ENCODE results near the gene PRR5. TPM values are rescaled to one million over a fixed set of nuclear protein-coding genes. Genes with fewer than 3 reads are reported as not detected.

The PRR5 gene
- total RNA-seq, 1 experiment from 2014 or later: 26.9 TPM

DNA sequence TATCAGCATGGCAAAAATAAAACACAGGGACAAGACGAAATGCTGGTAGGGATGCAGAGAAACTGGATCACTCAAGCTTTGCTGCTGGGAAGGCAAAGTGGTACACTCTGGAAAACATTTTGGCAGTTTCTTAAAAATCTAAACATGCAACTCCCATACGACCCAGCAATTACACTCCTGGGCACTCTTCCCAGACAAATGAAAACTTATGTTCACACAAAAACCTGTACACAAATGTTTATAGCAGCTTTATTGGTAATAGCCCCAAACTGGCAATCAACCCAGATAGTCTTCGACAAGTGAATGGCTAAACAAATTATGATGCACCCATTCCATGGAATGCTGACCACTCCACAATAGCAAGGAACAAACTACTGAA, 35.8 kb upstream of the PRR5 start:
- Histone ChIP-seq H3K9me2 (ENCODE audit: insufficient read depth) (no peaks in the 10 kb centered on the region), H3K27ac (ENCODE audit: low read depth, low read length) (no peak overlapping the region), H3K36me3 (ENCODE audit: control insufficient read depth in 1 of 2, insufficient read depth in 2 of 2, low read length in 2 of 2) (no peaks in the 10 kb centered on the region), H2AFZ (ENCODE audit: low read depth, low read length, poor library complexity, severe bottlenecking) (no peak overlapping the region), H3K27me3 (ENCODE audit: insufficient read depth, low read length) (peaks cover 2% of the 10 kb centered on the region; the same call in 1 of the 2 replicates), H3K9ac (ENCODE audit: low read length) (no peak overlapping the region), H3K4me3 (replicated peaks in 1 of 2; ENCODE audit: low read depth in 1 of 2, low read length in 2 of 2) (no peak overlapping the region), H3K4me2 (ENCODE audit: low read length) (no peak overlapping the region), H3K4me1 (ENCODE audit: control insufficient read depth in 1 of 2, insufficient read depth in 2 of 2, low read length in 2 of 2) (no peaks in the 10 kb centered on the region), H4K20me1 (ENCODE audit: insufficient read depth) (no peaks in the 10 kb centered on the region), H3K9me3 (ENCODE audit: control insufficient read depth in 1 of 2, insufficient read depth in 1 of 2, low read depth in 1 of 2, low read length in 2 of 2) (no peaks in the 10 kb centered on the region), H3K79me2 (ENCODE audit: insufficient read depth, low read length) (no peaks in the 10 kb centered on the region)
- ATAC-seq (no peak), DNase-seq (ENCODE audit: low read depth, low spot score) (no peak)
- ChIA-PET CTCF (interaction anchor here (1.0 kb wide), 1 partner anchor 19 kb away, joined by 3 read pairs; no protein-coding TSS in a partner anchor), RAD21 (ENCODE audit: low non-redundant PET in 1 of 2, low total read pairs in 2 of 2, uncharacterized antibody in 2 of 2, unreplicated experiment in 2 of 2) (no interaction called here), POLR2A (no interaction called here)
- no TSS peak for BruUV-seq (replicated peaks)
- TF ChIP-seq JUND (IDR thresholded peaks at IDR 0.05): no peak
- TF ChIP-seq, protein P1, sequence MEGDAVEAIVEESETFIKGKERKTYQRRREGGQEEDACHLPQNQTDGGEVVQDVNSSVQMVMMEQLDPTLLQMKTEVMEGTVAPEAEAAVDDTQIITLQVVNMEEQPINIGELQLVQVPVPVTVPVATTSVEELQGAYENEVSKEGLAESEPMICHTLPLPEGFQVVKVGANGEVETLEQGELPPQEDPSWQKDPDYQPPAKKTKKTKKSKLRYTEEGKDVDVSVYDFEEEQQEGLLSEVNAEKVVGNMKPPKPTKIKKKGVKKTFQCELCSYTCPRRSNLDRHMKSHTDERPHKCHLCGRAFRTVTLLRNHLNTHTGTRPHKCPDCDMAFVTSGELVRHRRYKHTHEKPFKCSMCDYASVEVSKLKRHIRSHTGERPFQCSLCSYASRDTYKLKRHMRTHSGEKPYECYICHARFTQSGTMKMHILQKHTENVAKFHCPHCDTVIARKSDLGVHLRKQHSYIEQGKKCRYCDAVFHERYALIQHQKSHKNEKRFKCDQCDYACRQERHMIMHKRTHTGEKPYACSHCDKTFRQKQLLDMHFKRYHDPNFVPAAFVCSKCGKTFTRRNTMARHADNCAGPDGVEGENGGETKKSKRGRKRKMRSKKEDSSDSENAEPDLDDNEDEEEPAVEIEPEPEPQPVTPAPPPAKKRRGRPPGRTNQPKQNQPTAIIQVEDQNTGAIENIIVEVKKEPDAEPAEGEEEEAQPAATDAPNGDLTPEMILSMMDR (IDR thresholded peaks at IDR 0.05 in 2 of 3, conservative IDR thresholded peaks at IDR 0.05 in 1 of 3; ENCODE audit: borderline replicate concordance in 1 of 3, insufficient read depth in 1 of 3, low read depth in 2 of 3, low read length in 2 of 3): no peak
- no peak for TF ChIP-seq CBX3 (IDR thresholded peaks at IDR 0.05; ENCODE audit: low read depth)
- TF ChIP-seq FOSL1 (IDR thresholded peaks at IDR 0.05; ENCODE audit: low read depth): no peak
- no peak for TF ChIP-seq EZH2 (IDR thresholded peaks at IDR 0.05)
- TF ChIP-seq POLR2AphosphoS5 (IDR thresholded peaks at IDR 0.05; ENCODE audit: low read depth, low read length): no peak
- TF ChIP-seq, protein P2, sequence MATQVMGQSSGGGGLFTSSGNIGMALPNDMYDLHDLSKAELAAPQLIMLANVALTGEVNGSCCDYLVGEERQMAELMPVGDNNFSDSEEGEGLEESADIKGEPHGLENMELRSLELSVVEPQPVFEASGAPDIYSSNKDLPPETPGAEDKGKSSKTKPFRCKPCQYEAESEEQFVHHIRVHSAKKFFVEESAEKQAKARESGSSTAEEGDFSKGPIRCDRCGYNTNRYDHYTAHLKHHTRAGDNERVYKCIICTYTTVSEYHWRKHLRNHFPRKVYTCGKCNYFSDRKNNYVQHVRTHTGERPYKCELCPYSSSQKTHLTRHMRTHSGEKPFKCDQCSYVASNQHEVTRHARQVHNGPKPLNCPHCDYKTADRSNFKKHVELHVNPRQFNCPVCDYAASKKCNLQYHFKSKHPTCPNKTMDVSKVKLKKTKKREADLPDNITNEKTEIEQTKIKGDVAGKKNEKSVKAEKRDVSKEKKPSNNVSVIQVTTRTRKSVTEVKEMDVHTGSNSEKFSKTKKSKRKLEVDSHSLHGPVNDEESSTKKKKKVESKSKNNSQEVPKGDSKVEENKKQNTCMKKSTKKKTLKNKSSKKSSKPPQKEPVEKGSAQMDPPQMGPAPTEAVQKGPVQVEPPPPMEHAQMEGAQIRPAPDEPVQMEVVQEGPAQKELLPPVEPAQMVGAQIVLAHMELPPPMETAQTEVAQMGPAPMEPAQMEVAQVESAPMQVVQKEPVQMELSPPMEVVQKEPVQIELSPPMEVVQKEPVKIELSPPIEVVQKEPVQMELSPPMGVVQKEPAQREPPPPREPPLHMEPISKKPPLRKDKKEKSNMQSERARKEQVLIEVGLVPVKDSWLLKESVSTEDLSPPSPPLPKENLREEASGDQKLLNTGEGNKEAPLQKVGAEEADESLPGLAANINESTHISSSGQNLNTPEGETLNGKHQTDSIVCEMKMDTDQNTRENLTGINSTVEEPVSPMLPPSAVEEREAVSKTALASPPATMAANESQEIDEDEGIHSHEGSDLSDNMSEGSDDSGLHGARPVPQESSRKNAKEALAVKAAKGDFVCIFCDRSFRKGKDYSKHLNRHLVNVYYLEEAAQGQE (IDR thresholded peaks at IDR 0.05; ENCODE audit: low read depth): no peak
- no peak for TF ChIP-seq RAD21 (IDR thresholded peaks at IDR 0.05; ENCODE audit: low read depth)
- no peak for TF ChIP-seq ELF1 (IDR thresholded peaks at IDR 0.05; ENCODE audit: borderline replicate concordance, low read depth)
- TF ChIP-seq TCF7L2 (IDR thresholded peaks at IDR 0.05; ENCODE audit: borderline replicate concordance, extremely low read depth, insufficient read depth, insufficient read length): no peak
- no peak for TF ChIP-seq SIN3A (IDR thresholded peaks at IDR 0.05; ENCODE audit: low read depth)
- no peak for TF ChIP-seq ZNF274 (IDR thresholded peaks at IDR 0.05; ENCODE audit: low read depth, low read length)
- TF ChIP-seq EGR1 (IDR thresholded peaks at IDR 0.05; ENCODE audit: low read depth): no peak
- TF ChIP-seq POLR2A (IDR thresholded peaks at IDR 0.05; ENCODE audit: borderline replicate concordance, extremely low read depth, insufficient read depth, insufficient read length): no peak
- TF ChIP-seq CEBPB (IDR thresholded peaks at IDR 0.05; ENCODE audit: low read depth): no peak
- no peak for TF ChIP-seq ZFX (IDR thresholded peaks at IDR 0.05)
- TF ChIP-seq, protein P3, sequence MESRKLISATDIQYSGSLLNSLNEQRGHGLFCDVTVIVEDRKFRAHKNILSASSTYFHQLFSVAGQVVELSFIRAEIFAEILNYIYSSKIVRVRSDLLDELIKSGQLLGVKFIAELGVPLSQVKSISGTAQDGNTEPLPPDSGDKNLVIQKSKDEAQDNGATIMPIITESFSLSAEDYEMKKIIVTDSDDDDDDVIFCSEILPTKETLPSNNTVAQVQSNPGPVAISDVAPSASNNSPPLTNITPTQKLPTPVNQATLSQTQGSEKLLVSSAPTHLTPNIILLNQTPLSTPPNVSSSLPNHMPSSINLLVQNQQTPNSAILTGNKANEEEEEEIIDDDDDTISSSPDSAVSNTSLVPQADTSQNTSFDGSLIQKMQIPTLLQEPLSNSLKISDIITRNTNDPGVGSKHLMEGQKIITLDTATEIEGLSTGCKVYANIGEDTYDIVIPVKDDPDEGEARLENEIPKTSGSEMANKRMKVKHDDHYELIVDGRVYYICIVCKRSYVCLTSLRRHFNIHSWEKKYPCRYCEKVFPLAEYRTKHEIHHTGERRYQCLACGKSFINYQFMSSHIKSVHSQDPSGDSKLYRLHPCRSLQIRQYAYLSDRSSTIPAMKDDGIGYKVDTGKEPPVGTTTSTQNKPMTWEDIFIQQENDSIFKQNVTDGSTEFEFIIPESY (IDR thresholded peaks at IDR 0.05; ENCODE audit: extremely low read depth, insufficient replicate concordance, low read length): no peak
- TF ChIP-seq SRF (IDR thresholded peaks at IDR 0.05; ENCODE audit: low read depth): no peak
- no peak for TF ChIP-seq YY1 (IDR thresholded peaks at IDR 0.05; ENCODE audit: extremely low read depth, insufficient replicate concordance, low read depth, low read length)
- TF ChIP-seq, protein P4, sequence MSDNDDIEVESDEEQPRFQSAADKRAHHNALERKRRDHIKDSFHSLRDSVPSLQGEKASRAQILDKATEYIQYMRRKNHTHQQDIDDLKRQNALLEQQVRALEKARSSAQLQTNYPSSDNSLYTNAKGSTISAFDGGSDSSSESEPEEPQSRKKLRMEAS (IDR thresholded peaks at IDR 0.05): no peak
- intact Hi-C loops (cut with micrococcal nuclease): no loop called here
